HCT116 (cell line): ENCODE data around the gene AMT. TPM values are rescaled to one million over a fixed set of nuclear protein-coding genes. Genes with fewer than 3 reads are reported as not detected.

Experiments used
- ATAC-seq: fragments of 200-7000 bp; cut with Tn5 transposase; 2 replicates; pipeline ENCODE4 v1.9.1; 2020; ENCODE audit warnings: mild to moderate bottlenecking, moderate library complexity
- BruUV-seq: library from RNA; stranded (reverse); fragments of 400-500 nt; replicated peaks from 2 replicates; lab custom pipeline; 2021; lab: Mats Ljungman, UMichigan
- CTCF ChIA-PET: fragments of 300-600 bp; sonication (Branson Sonifier 250); formaldehyde crosslinking; loops from one replicate; lab custom pipeline; 2021; ENCODE audit warnings: antibody characterized with exemption; lab: Charles Lee
- POLR2A ChIA-PET: fragments of 300-600, 350-600 bp; sonication (Branson Sonifier 250); formaldehyde crosslinking; loops from one replicate; lab custom pipeline; 2021; ENCODE audit warnings: antibody characterized with exemption; lab: Charles Lee
- RAD21 ChIA-PET, 2 experiments: fragments of 300-600 bp; sonication (Branson Sonifier 250); formaldehyde crosslinking; loops; one replicate each; lab custom pipeline; 2023; ENCODE audit warnings: low total read pairs in 2 of 2; ENCODE audit not compliant: uncharacterized antibody in 2 of 2, unreplicated experiment in 2 of 2, low non-redundant PET in 1 of 2; lab: Charles Lee
- DNase-seq: peaks from one replicate; pipeline ENCODE4 v3.0.0-alpha.2; 2010; ENCODE audit warnings: low read depth, low spot score
- H2AFZ ChIP-seq: fragments of 200-600 bp; shearing (Covaris generic), sonication (generic); 2 replicates; pipeline ENCODE4 v1.6.1; 2017; ENCODE audit warnings: low read depth, mixed run types, mixed read lengths, antibody characterized with exemption, low read length; ENCODE audit not compliant: poor library complexity, severe bottlenecking
- H3K27ac ChIP-seq: 2 replicates; pipeline ENCODE4 v1.5.1; 2012; ENCODE audit warnings: low read depth, low read length
- H3K27me3 ChIP-seq: fragments of 200-600 bp; sonication (generic); 2 replicates; pipeline ENCODE4 v1.6.1; 2016; ENCODE audit warnings: mixed run types, low read length, mixed read lengths; ENCODE audit not compliant: insufficient read depth
- H3K36me3 ChIP-seq, 2 experiments: fragments of 200-500 bp in 1 of 2; fragments of 200-600 bp in 1 of 2; sonication (Bioruptor generic) in 1 of 2; sonication (generic) in 1 of 2; 2 replicates each; pipeline versions ENCODE4 v1.5.1 to v1.6.1; 2014 to 2016; ENCODE audit warnings: low read length in 2 of 2, inconsistent platforms in 1 of 2, mixed read lengths in 1 of 2, mixed run types in 1 of 2; ENCODE audit not compliant: insufficient read depth in 2 of 2, control insufficient read depth in 1 of 2
- H3K4me1 ChIP-seq, 2 experiments: fragments of 200-600 bp in 1 of 2; sonication (generic) in 1 of 2; 2 replicates each; pipeline versions ENCODE4 v1.5.1 to v1.6.1; 2012 to 2017; ENCODE audit warnings: low read length in 2 of 2, inconsistent platforms in 1 of 2, mild to moderate bottlenecking in 1 of 2, mixed read lengths in 1 of 2, mixed run types in 1 of 2, moderate library complexity in 1 of 2; ENCODE audit not compliant: insufficient read depth in 2 of 2, control insufficient read depth in 1 of 2
- H3K4me2 ChIP-seq: fragments of 200-600 bp; sonication (generic); 2 replicates; pipeline ENCODE4 v1.6.1; 2017; ENCODE audit warnings: mixed run types, low read length, mixed read lengths
- H3K4me3 ChIP-seq, 2 experiments: fragments of 200-600 bp in 1 of 2; sonication (generic) in 1 of 2; replicated peaks in 1 of 2; 2 replicates each; pipeline ENCODE4 v1.5.1; 2011 to 2016; ENCODE audit warnings: low read length in 2 of 2, control low read depth in 1 of 2, low read depth in 1 of 2, mild to moderate bottlenecking in 1 of 2, mixed read lengths in 1 of 2, mixed run types in 1 of 2
- H3K79me2 ChIP-seq: fragments of 200-600 bp; sonication (generic); 2 replicates; pipeline ENCODE4 v1.6.1; 2017; ENCODE audit warnings: mild to moderate bottlenecking, mixed run types, low read length, moderate library complexity, mixed read lengths; ENCODE audit not compliant: insufficient read depth
- H3K9ac ChIP-seq: fragments of 200-600 bp; sonication (generic); 2 replicates; pipeline ENCODE4 v1.6.1; 2016; ENCODE audit warnings: low read length, mixed read lengths
- H3K9me2 ChIP-seq: fragments of 200-600 bp; sonication (generic), shearing (Covaris generic); 2 replicates; pipeline ENCODE4 v1.6.1; 2017; ENCODE audit warnings: mixed run types, mild to moderate bottlenecking, moderate library complexity; ENCODE audit not compliant: insufficient read depth
- H3K9me3 ChIP-seq, 2 experiments: fragments of 200-500 bp in 1 of 2; fragments of 200-600 bp in 1 of 2; sonication (Bioruptor generic) in 1 of 2; sonication (generic) in 1 of 2; 2 replicates each; pipeline ENCODE4 v1.6.1; 2014 to 2017; ENCODE audit warnings: low read length in 2 of 2, mixed read lengths in 2 of 2, inconsistent platforms in 1 of 2, low read depth in 1 of 2, mild to moderate bottlenecking in 1 of 2, mixed run types in 1 of 2, moderate library complexity in 1 of 2; ENCODE audit not compliant: control insufficient read depth in 1 of 2, insufficient read depth in 1 of 2
- H4K20me1 ChIP-seq: fragments of 200-600 bp; sonication (generic), shearing (Covaris generic); 2 replicates; pipeline ENCODE4 v1.6.1; 2017; ENCODE audit warnings: mixed run types, mild to moderate bottlenecking, moderate library complexity; ENCODE audit not compliant: insufficient read depth
- YY1 ChIP-seq: IDR thresholded peaks from 2 replicates; pipeline ENCODE4 v1.6.1; 2011; ENCODE audit warnings: low read length, low read depth, moderate library complexity, mild to moderate bottlenecking; ENCODE audit not compliant: insufficient replicate concordance; ENCODE audit errors: extremely low read depth
- intact Hi-C: fragments of 100-400 bp; cut with micrococcal nuclease; formaldehyde crosslinking; loops from 2 replicates; pipeline ENCODE4 v1.10.0; 2022
- total RNA-seq: library from RNA; stranded (reverse); gene quantifications from one replicate; pipeline ENCODE4 v1.2.1, GENCODE V29; 2021; ENCODE audit not compliant: unreplicated experiment
- TF ChIP-seq, protein P1 (sequence below): IDR thresholded peaks from 2 replicates; pipeline ENCODE4 v1.6.1; 2012
- TF ChIP-seq, protein P2 (sequence below): IDR thresholded peaks from 2 replicates; pipeline ENCODE4 v1.6.1; 2012

Gene AMT
- total RNA-seq, 1 experiment from 2014 or later: 4.8 TPM

DNA sequence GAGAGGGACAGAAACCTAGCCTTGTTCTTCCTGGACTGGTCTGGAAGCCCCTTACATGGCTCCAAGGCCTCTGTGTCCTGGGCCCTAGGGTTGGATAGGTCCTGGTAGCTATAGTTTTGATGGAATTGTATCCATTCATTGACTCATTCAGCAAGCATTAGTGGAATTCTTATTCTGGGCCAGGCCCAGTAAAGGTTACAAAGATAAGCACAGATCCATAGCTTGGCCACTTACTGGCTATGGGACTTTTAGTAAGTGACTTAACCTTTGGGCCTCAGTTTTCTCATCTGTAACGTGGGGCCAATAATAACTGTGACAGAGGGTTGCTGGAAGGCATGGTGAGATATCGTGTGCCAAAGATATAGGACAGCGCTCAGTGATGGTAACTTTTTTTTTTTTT, 34.2 kb upstream of the AMT start:
- intact Hi-C loops: no loop called here

DNA sequence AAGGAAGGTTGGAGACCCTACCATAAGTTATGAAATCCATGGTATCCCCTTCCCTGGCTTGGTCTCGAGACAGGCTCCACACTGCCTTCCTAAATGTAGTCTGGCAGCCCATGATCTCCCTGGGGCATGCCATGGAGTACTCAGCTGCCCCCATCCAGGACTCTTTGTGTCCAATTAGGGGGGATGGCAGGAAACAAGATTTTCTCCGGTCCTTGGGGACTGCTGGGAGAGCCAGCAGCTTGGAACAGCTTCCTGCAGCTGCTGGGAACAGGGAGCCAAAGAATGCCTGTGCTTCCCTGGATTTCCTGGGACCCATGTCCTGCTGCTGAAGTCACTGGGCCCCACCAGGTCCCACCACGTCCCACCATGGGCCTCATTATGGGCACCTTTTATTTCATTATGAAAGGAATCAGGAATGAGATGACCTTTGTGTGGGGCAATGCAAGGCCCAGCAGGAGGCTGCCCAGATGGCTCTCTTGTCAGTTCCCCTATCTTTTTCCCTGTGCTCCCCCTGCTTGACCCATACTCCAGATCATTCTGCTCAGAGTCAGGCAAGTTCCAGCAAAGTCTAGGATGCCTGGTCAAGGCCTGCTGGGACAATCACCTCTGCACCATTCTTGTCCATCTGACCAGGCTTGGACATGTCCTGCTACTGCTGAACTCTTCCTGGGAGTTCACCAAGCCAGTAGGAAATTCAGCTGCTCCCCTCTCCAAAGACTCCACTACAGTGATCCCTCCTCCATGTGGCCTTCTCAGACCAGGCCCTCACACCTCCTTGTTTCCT, 32.8 kb upstream of the AMT start:
- CTCF ChIA-PET: interaction anchor here (0.8 to 2.0 kb wide), 7 partner anchors 8 to 217 kb away, joined by 3 to 15 read pairs (median 6); partner anchors contain the start of gene DAG1
- peaks cover 0 to 24% of the 10 kb centered on the region in 2 experiments; a peak in 2 of 4 replicates for H3K4me1 ChIP-seq
- no TSS peak for BruUV-seq
- TF ChIP-seq, protein P1, sequence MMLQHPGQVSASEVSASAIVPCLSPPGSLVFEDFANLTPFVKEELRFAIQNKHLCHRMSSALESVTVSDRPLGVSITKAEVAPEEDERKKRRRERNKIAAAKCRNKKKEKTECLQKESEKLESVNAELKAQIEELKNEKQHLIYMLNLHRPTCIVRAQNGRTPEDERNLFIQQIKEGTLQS: no peak
- ATAC-seq (no peak; the same call in 1 of the 2 replicates), DNase-seq (no peak)
- RAD21 ChIA-PET: interaction anchor here (1.0 to 1.5 kb wide), 2 partner anchors 14 to 85 kb away, joined by 3 to 6 read pairs; no protein-coding TSS in a partner anchor
- POLR2A ChIA-PET: interaction anchor here (1.0 to 1.7 kb wide), 3 partner anchors 8 to 148 kb away, joined by 3 to 12 read pairs (median 3); partner anchors contain the start of gene DAG1
- intact Hi-C loops: loop anchor here (1.0 kb wide), 1 partner anchor 216 kb away; no protein-coding TSS in a partner anchor
- H3K9me3 ChIP-seq: no peaks in the 10 kb centered on the region
- no peak overlapping the region for H3K9ac ChIP-seq
- H3K27ac ChIP-seq: no peak overlapping the region
- H4K20me1 ChIP-seq: no peaks in the 10 kb centered on the region
- peak overlapping the region; percentile 26 for H2AFZ ChIP-seq
- H3K79me2 ChIP-seq: no peaks in the 10 kb centered on the region
- H3K9me2 ChIP-seq: no peaks in the 10 kb centered on the region
- H3K4me2 ChIP-seq: no peak overlapping the region
- H3K36me3 ChIP-seq: no peaks in the 10 kb centered on the region
- H3K4me3 ChIP-seq: no peak overlapping the region
- no peaks in the 10 kb centered on the region for H3K27me3 ChIP-seq

More for the DNA sequence above, 34.2 kb upstream of the AMT start:
- no peak for DNase-seq
- no peaks in the 10 kb centered on the region for H3K9me2 ChIP-seq
- peaks cover 7 to 29% of the 10 kb centered on the region in 2 experiments for H3K4me1 ChIP-seq
- H2AFZ ChIP-seq: no peak overlapping the region
- no TSS peak for BruUV-seq
- ChIA-PET RAD21 (no interaction called here), POLR2A (interaction anchor here (1.2 kb wide), 1 partner anchor 13 kb away, joined by 3 read pairs; the partner anchor contains the start of gene DAG1), CTCF (no interaction called here)
- no peak overlapping the region for H3K4me3 ChIP-seq
- H3K9ac ChIP-seq: no peak overlapping the region
- TF ChIP-seq, protein P2, sequence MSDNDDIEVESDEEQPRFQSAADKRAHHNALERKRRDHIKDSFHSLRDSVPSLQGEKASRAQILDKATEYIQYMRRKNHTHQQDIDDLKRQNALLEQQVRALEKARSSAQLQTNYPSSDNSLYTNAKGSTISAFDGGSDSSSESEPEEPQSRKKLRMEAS: no peak
- TF ChIP-seq YY1: no peak
- H3K79me2 ChIP-seq: no peaks in the 10 kb centered on the region
- H4K20me1 ChIP-seq: no peaks in the 10 kb centered on the region
- no peaks in the 10 kb centered on the region for H3K27me3 ChIP-seq
- peak overlapping the region; percentile 36 for H3K4me2 ChIP-seq
- H3K27ac ChIP-seq: no peak overlapping the region
- peak; percentile 21; the same call in 1 of the 2 replicates for ATAC-seq
- H3K9me3 ChIP-seq: no peaks in the 10 kb centered on the region
- no peaks in the 10 kb centered on the region for H3K36me3 ChIP-seq
